ENCODE measurements around the gene TBC1D22A.
"Not testable (repeated sequence)": the region's sequence is repeated elsewhere in the genome, so short reads cannot be mapped to it uniquely, and the experiment has no call there.

The TBC1D22A gene, protein sequence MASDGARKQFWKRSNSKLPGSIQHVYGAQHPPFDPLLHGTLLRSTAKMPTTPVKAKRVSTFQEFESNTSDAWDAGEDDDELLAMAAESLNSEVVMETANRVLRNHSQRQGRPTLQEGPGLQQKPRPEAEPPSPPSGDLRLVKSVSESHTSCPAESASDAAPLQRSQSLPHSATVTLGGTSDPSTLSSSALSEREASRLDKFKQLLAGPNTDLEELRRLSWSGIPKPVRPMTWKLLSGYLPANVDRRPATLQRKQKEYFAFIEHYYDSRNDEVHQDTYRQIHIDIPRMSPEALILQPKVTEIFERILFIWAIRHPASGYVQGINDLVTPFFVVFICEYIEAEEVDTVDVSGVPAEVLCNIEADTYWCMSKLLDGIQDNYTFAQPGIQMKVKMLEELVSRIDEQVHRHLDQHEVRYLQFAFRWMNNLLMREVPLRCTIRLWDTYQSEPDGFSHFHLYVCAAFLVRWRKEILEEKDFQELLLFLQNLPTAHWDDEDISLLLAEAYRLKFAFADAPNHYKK

DNA sequence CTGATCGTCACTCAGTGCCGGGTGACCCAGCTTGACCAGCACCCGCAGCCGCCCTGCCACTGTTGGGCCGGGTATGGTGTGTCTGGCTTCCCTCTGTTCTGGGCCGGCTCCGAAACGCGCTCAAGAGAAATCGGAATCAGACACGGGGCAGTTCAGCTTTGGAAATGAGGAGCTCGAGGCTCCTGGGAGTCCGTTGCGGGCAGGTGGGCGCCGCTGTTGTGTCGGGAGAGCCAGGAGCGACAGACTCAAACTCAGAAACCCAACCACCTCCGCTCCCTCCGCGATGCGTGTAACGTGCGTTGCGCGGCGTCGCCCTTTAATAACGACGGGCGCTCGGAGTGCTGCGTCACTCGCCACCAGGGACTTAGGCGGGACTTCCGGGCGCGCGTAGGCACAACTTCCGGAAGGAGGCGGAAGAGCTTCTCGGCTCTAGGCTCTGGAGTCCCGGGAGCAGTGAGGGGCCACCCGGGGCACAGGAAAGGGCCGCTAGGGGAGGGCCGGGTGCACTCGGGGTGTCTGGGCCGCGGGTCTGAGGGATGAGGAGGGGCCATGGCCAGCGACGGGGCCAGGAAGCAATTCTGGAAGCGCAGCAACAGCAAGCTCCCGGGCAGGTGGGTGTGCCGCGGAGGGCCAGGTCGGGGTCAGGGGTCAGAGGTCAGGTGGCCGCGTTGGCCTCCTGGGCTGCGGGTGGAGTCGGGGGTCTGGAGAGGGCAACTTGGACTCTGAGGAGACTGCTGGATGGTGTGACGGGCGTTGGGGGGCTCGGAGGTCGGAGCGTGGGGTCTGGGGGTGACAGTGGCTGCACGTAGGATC lies at the start of gene TBC1D22A:
TSS of gene TBC1D22A (plus strand) at position 413 of the 813 bp plus-strand sequence. CDS start at position 550, 137 bp downstream.
- peak; percentile 92 for DNase-seq (ENCODE audit: low read depth, low spot score)

DNA sequence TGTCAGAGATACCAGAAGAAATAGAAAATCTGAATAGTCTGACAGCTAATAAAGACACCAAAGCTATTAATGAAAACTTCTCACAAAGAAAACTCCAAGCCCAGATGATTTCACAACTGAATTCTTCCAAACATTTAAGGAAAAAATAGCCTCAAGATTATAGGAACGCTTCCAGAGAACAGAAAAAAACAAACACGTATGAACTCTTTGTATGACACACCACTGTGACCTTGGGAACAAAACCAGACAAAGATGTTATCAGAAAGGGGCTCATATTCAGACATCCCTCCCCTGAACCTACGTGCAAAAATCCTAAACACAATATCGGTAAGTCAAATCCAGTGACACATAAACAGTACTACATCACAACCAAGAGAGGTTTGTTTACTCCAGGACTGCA lies 47.9 kb upstream of the TBC1D22A start:
- no peak for DNase-seq (ENCODE audit: low read depth, low spot score)

DNA sequence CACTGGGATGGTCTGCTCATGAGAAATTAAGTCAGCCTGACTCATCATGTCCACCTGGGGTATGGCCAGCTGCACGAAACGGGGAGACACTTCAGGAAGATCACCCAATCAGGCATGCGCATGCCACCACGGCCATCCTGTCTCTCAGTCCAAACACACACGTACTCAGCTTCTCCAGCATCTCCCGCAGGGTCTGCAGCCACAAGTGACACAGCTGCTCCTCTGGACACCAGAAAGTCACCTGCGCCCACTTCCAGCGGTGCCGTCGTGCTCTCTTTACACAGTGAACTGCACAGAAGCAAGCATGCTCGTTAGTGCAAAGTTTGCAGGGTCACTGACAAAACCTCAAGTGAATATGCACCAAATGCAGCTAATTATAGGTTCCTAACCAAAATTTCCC lies 42.5 kb upstream of the TBC1D22A start:
- DNase-seq (ENCODE audit: low read depth, low spot score): no peak

DNA sequence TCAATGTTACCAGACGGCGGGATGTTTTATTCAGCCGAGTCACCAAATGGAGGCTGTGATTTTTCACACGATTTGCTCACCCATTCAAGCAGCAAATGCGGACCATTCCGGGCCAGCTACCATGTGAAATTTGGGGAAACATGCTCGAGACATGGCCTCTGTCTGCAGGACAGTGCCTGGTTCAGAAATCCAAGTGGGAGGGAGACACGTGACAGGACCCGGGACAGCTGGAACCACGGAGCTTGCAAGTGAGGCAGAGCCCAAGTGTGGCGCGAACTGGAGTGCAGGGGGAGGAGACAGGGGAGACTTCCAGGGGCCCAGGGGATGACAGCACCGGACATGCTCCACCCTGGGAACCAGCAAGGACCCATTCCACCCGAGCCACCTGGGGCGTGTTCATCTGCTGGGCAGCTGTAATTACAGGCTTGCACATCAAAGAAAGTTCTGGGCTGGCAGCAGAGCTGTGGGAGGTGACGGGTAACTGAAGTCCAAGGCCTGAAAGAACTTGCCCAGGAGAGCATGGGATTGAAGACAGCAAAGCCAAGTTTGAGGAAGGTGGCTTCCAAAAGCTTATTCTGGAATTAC lies 40.9 kb upstream of the TBC1D22A start:
- DNase-seq (ENCODE audit: low read depth, low spot score): no peak

DNA sequence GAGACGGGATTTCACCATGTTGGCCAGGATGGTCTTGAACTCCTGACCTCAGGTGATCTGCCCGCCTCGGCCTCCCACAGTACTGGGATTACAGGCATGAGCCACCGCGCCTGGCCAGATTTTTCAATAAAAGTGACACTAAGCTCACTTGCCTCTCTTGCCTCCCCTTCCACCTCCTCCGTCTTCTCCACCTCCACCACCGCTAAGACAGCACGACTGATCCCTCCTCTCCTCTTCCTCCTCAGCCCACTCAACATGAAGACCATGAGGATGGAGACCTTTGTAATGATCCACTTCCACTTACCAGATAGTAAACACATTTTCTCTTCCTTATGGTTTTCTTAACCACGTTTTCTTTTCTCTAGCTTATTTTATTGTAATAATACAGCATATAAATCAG lies 38.6 kb upstream of the TBC1D22A start:
- DNase-seq (ENCODE audit: low read depth, low spot score): no peak

DNA sequence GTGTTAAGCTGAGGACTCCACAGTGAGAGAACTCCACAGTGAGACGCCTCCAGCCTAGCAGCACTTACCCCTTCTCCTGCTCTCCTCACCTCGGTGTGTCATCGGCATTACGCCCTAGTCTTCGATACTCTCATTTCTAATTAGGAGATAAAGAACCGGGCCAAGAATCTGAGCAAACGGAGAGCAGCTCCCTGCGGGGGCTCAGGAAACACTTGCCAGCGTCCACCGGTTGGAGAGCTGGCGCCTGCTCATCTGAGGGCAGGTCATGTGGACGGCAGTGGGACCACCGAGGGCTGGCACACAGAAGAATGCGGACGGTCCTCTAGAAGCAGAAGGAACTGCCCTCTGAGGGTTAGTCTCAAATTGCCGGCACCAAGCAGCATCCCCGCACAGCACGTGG lies 37.4 kb upstream of the TBC1D22A start:
- DNase-seq (ENCODE audit: low read depth, low spot score): no peak

DNA sequence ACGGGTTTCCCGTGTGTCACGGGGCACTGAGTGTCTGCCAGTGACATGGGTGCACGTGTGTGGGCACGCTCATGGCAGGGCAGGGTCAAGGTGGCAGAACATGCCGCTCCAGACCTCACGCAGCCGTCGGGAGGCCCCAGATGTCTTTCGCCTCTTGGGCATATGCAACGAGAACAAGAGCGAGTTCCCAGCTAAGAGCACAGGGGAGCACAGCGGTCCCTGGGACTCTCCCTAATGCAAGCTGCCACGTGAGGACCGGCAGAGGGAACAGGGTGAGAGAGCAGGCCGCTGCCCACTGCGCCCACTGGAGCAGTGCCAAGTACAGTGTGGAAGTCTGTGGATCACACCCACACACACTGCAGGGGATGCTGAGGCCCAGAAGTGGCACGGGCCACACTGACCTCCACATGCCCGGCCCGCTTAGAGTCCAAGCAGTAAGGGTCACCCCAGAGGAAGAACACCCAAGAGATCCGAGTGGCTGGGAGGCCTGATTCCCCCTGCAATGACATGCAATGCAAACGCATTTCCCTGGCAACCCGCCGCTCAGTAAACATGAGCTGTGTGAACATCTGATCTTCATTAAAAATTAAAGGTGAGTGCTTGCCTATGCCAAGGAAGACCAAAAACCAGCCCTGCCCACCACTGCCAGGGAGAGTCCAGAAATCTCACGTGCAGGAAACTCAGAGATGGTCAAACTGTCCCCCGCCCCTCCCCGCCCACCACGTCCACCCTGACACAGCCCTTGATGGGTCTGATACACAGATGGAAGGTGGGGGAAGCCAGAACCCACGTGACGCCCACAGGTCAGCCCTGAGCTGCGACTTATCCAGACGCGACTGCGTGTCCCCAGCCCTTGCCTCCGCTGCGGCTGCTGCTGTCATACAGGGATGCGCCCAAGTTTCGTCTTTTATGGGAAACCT lies 36.1 kb upstream of the TBC1D22A start:
- DNase-seq (ENCODE audit: low read depth, low spot score): no peak

DNA sequence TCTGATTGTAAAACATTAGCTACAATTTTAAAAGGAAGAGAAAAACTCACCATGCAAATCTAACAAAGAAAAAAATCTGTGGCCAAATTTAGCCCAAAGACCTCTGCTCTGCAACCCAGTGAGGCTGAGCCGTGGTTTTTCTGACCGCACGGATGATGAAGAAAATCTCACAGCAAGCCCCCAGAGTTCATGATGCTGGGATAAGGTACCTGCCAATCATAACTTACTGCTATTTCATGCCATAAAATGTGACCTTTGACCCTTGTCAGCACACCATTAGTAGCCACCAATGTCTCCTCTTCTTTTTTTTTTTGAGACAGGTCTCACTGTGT lies 35.5 kb upstream of the TBC1D22A start:
- DNase-seq (ENCODE audit: low read depth, low spot score): no peak

DNA sequence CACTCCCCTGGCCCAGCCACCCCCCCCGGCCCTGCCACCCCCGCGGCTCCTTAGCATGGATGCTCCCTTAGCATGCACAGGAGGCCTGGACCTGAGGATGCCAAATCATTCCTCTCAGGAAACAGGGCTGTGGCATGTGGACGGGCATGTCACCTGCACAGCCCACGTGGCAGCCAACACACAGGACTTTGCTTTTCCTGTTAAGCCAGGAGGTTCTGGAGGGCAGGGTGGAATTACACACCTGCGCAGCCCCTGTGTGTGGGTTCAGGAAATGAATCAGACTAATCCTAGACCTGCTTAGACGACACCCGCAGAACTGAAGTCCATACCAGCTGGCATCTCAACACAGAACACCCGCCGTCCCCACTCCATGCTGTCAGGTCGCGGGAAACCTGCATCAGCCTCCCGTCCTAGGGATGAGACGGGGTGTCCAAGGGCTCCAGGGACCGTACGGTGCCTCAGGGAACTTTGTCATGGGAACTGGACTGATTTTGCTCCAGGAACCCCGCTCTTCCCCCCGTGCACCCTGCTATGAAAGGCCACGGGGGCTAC lies 34.6 kb upstream of the TBC1D22A start:
- DNase-seq (ENCODE audit: low read depth, low spot score): no peak

DNA sequence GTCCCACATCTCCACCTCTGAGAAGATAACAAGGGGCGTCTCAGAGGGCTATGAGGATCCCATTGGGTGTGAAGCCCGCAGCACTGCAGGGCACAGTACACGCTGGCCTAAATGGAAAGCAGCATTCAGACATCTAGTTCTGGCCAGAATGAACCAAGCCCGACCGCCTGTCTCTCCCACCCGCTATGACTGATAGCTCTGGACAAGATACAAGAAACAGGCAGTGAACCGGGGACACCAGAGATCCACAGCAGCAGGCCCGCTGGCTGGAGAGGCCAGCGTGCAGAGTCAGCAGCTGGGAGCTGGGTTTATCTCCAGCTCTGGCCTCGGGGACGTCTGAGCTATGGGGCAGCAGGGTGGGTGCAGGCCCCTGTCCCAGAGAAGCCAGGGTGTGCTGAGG lies 34.0 kb upstream of the TBC1D22A start:
- DNase-seq (ENCODE audit: low read depth, low spot score): no peak

DNA sequence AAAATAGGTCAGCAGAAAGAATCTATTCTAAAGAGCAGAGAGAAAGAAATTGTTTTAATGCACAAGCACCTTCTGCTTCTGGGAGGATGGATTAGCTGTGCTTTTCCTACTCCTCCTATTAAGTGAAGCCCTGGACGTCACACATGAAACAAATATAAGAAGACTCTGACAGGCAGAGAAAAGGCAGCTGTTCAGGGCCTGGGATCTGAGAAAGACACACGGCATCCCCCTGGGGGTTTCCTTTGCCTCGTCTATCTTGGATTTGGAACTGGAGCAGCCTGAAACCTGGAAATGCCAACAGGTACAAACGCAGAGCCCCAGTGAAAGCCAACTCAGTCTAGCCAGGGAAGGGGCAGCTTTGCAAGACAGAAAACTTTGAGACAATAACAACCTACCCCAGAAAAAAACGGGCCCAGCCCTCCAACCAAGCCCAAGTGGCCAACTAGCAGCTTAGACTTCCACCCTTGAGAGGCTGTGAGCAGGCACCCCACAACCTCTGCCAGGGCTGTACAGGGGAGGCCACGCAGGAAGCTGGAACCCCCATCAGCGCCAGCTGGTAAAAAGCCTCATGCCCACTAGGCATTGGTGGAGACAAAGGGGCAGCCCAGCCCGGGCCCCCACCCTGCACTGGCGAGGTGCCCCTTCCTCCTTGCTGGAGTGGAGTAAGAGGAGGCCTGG lies 31.7 kb upstream of the TBC1D22A start:
- DNase-seq (ENCODE audit: low read depth, low spot score): no peak

DNA sequence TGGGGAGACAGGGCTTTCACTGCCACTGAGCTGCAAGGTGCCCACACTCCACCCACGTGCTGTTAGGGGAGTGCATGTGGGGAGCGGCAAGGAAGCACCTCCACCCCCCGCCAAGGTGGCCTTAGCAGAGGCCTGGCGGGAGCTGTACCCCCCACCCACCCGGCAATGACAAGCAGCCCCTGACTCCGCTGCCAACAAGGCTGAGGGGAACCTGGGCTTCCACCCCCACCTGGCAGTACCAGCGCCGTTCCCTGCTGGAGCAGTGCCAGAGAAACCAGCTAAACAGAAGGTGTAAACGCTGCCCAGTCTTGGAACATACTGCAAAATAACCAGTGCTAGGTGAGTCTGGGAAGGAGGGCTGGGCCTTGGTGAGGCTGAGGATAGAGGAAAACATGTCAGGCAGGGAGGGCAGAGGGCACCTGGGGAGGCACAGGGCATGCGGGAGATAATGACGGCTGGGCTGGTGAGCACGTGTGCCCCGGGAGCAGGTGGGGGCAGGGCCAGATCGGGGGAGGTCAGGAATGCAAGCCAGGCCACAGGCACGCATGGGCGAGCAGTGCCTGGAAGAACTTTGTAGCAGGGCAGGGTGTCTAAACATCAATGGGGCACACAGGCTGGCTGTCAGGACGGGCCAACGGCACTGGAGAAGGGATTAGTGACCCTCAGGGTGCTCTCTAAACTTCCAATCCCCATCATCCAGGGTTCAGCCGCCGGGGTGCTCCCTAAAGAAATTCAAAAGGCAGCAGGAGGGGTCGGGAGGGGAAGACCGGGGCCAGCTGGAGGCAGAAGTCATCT lies 31.0 kb upstream of the TBC1D22A start:
- DNase-seq (ENCODE audit: low read depth, low spot score): no peak

DNA sequence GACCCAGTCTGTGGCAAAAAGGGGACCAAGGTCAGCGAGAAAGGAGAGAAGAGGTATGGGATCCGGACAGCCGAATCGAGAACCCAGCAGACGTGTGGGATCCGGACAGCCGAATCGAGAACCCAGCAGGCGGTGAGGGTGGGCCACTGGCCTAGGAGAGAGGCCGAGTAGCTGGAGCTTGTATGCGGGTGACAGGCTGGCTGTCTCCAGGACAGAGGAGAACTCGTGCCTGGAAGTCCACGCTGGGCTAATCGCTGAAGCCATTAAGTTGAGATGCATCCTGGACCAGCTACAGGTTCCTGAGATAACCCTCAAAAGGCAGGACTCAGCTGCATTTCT lies 30.4 kb upstream of the TBC1D22A start:
- DNase-seq (ENCODE audit: low read depth, low spot score): no peak

DNA sequence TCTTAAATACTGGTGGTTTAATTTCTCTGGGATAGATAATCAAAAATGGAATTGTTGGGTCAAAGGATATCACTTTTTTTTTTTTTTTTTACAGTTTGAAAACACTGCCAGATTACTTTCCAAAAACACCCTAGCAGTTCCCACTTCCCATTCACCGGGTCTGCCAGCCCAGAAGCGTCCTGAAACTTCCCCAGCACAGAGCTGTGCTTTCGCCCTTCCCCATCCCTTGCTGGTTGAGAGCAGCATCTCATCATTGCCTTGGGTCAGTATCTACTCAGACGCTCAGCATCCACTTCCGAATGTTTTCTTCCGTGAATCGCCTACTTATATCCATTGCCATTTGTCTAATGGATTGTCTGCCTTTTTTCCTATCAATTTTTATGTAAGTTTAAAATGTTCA lies 29.9 kb upstream of the TBC1D22A start:
- no peak for DNase-seq (ENCODE audit: low read depth, low spot score)

DNA sequence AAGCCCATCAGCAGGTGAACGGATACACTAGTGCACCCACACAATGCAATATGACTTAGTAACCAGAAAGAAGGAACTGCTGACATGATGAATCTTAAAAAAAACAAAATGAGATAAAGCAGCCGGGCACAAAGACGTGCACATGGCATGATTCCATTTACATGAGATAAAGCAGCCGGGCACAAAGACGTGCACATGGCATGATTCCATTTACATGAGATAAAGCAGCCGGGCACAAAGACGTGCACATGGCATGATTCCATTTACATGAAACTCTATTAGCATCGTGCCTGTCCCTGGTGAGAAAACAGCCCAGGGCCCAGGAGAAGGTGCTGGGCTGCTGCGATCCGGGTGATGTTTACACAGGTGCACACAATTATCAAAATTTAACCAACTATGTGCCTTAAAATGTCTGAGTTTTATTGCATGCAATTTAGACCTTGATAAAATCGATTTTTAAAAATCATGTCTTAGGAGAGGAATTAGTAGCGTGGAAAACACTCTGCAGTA lies 28.2 kb upstream of the TBC1D22A start:
- DNase-seq (ENCODE audit: low read depth, low spot score): not testable (repeated sequence)

DNA sequence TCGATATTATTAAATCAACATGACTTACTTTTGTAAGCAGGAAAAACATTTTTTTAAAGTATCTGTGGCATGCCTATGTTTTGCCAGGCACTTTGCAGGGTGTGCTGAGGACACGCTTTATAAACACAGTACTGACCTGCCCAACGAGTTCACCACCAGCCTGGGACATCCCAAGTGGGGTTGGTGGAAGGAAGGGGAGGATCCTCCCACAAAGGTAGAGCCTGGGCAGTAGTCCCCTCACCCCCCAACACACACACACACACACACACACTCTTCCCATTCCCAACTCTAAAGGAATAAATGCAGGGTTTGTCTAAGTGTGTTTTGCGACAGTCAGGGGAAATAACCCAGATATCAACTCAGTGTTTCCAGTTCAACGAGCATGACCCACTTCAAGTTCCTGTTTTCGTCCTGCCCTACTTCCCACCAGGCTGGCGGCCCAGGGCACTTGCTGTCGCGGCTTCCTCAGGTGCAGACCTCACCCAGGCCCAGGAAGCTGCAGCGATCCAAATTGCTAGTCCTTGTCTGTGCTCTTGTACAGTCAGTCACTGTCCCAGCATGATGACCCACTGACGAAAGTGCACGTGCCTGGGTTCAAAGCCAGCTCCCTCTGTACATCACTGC lies 27.5 kb upstream of the TBC1D22A start:
- peak; percentile 28 for DNase-seq (ENCODE audit: low read depth, low spot score)

DNA sequence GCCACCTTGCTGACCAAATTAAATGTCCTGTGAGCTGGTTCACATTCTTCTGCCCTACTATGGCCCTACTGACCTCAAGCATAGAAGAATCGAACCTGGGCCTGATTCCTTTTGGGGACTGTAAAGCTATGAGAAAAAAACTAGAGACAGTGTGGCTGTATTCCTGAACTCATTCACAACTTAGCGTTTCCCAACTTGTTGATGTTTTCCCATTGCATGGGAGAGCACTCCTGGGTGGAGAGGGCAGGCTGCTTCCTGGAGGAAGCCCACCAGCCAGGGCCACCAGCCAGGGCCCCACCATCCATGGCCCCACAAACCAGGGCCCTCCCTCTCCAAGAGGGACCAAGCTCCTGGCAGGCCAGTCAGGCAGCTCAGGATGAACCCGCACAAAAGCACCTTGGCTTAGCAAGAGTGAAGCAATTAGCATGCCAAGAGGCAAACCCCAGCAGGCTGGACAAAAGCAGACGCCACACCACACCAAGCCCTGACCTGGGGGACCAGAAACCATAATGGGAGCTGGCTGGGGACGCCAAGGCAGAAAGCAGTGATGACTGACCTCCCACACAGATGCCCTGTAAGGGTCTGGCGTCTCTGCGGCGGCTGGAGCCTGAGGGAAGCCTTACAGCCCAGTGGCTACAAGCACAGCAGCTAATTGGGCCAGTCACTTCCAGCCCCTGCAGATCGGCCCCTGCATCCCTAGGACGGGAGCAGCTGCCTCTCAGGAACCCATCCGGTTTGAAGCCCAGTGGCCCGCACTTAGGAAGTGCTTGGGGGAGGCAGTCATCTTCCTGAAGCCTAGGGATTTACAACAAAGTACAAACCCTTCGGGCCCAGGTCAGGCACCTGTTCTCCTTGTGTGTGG lies 26.5 kb upstream of the TBC1D22A start:
- DNase-seq (ENCODE audit: low read depth, low spot score): no peak

DNA sequence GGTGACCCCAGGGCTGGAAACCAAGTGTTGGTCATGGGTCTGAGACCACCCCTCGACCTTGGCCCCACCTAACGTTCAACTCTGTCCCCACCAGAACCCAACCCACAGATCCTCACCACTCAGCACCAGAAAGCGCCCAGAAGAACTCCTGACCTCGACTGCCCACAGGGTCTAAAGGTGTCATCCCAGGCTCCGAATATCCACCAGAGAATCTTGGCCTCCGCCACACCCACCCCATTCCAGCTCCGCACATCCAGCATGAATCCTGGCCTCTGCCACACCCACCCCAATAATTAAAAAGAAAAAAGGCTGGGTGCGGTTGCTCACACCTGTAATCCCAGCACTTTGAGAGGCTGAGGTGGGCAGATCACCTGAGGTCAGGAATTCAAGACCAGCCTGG lies 25.7 kb upstream of the TBC1D22A start:
- no peak for DNase-seq (ENCODE audit: low read depth, low spot score)
